Astrocyte of the spinal cord (primary cell): ENCODE measurements around the gene EVPL.
"Not testable (repeated sequence)": the region's sequence is repeated elsewhere in the genome, so short reads cannot be mapped to it uniquely, and the experiment has no call there.

Source experiments
- DNase-seq: peaks from one replicate; pipeline ENCODE4 v3.0.0; 2011; ENCODE audit warnings: low read depth, low spot score
- H3K4me3 ChIP-seq: 2 replicates; pipeline ENCODE4 v1.5.1; 2011; ENCODE audit warnings: low read depth, mild to moderate bottlenecking, low read length, moderate library complexity
- CTCF ChIP-seq: IDR thresholded peaks from 2 replicates; pipeline ENCODE4 v1.5.1; 2012; ENCODE audit warnings: low read depth, mild to moderate bottlenecking, low read length, inconsistent platforms
- in situ Hi-C: cut with HindIII; loops from 2 replicates; pipeline ENCODE4 v1.10.0; 2017; ENCODE audit warnings: low sequenced_read_pairs

Gene EVPL

GRCh38 chr17:76048025-76048605 is 21.0 kb upstream of the EVPL start:
- DNase-seq = no peak
- no peak overlapping the region for H3K4me3 ChIP-seq
- in situ Hi-C loops = no loop called here
- no peak for TF ChIP-seq CTCF

GRCh38 chr17:76046064-76046463 is 19.0 kb upstream of the EVPL start:
- no peak for TF ChIP-seq CTCF
- no peak overlapping the region for H3K4me3 ChIP-seq
- in situ Hi-C loops = no loop called here
- no peak for DNase-seq

GRCh38 chr17:76044475-76045007 is 17.4 kb upstream of the EVPL start:
- DNase-seq, in situ Hi-C loops, H3K4me3 ChIP-seq: not testable (repeated sequence)

GRCh38 chr17:76042868-76043267 is 15.8 kb upstream of the EVPL start:
- H3K4me3 ChIP-seq, DNase-seq, in situ Hi-C loops: not testable (repeated sequence)

GRCh38 chr17:76040376-76040775 is 13.3 kb upstream of the EVPL start:
- no peak overlapping the region for H3K4me3 ChIP-seq
- no peak for DNase-seq
- no peak for TF ChIP-seq CTCF
- in situ Hi-C loops = no loop called here

- in situ Hi-C loops = no loop called here
- peak; percentile 17 for DNase-seq
- no peak for TF ChIP-seq CTCF
- H3K4me3 ChIP-seq = no peak overlapping the region
These were observed 12.0 kb upstream of the EVPL start for GRCh38 chr17:76039121-76039520.

GRCh38 chr17:76038050-76038449 is 10.9 kb upstream of the EVPL start:
- H3K4me3 ChIP-seq = no peak overlapping the region
- TF ChIP-seq CTCF = no peak
- in situ Hi-C loops = no loop called here
- no peak for DNase-seq
